HepG2 (cell line): ENCODE measurements around the gene TLE5. TPM values are rescaled to one million over a fixed set of nuclear protein-coding genes. Genes with fewer than 3 reads are reported as not detected.

Experiments used
- ETV6 ChIP-seq: sonication (generic); formaldehyde crosslinking; conservative IDR thresholded peaks from 2 replicates; pipeline ENCODE4 v1.4.0; 2020; ENCODE audit warnings: missing genetic modification reagents
- MXD4 ChIP-seq: IDR thresholded peaks from 2 replicates; pipeline ENCODE4 v1.6.1; 2016; ENCODE audit warnings: mild to moderate bottlenecking, missing biosample characterization, missing genetic modification reagents
- NCOA1 ChIP-seq: sonication (generic); formaldehyde crosslinking; IDR thresholded peaks from 2 replicates; pipeline ENCODE4 v1.9.0; 2021; ENCODE audit warnings: missing genetic modification reagents
- NR2F1 ChIP-seq, 2 experiments: fragments of 450-650 bp in 1 of 2; formaldehyde crosslinking in 1 of 2; IDR thresholded peaks; 2 replicates each; pipeline versions ENCODE4 v1.5.0 to v1.6.1; 2016 to 2020; ENCODE audit warnings: mild to moderate bottlenecking in 1 of 2, missing compliant biosample characterization in 1 of 2, missing genetic modification reagents in 1 of 2, moderate library complexity in 1 of 2
- SETDB1 ChIP-seq: sonication (generic); formaldehyde crosslinking; IDR thresholded peaks from 2 replicates; pipeline ENCODE4 v1.5.1; 2020; ENCODE audit warnings: missing genetic modification reagents, mild to moderate bottlenecking, borderline replicate concordance
- WIZ ChIP-seq: sonication (generic); formaldehyde crosslinking; IDR thresholded peaks from 2 replicates; pipeline ENCODE4 v1.5.1; 2020; ENCODE audit warnings: mild to moderate bottlenecking, missing genetic modification reagents
- ZFP82 ChIP-seq: sonication (generic); formaldehyde crosslinking; IDR thresholded peaks from 2 replicates; pipeline ENCODE4 v1.5.1; 2020; ENCODE audit warnings: mild to moderate bottlenecking, missing genetic modification reagents, borderline replicate concordance
- ZFX ChIP-seq: sonication (generic); formaldehyde crosslinking; IDR thresholded peaks from 2 replicates; pipeline ENCODE4 v1.4.0; 2020; ENCODE audit warnings: mild to moderate bottlenecking, low read depth, missing genetic modification reagents, moderate library complexity
- ZNF282 ChIP-seq: fragments of 450-650 bp; IDR thresholded peaks from 2 replicates; pipeline ENCODE4 v1.6.1; 2018; ENCODE audit not compliant: partially characterized antibody
- ZNF460 ChIP-seq: sonication (generic); formaldehyde crosslinking; IDR thresholded peaks from 2 replicates; pipeline ENCODE4 v1.5.1; 2020; ENCODE audit warnings: missing genetic modification reagents, mild to moderate bottlenecking, borderline replicate concordance
- ZSCAN9 ChIP-seq: IDR thresholded peaks from 2 replicates; pipeline ENCODE4 v1.6.1; 2016; ENCODE audit warnings: borderline replicate concordance
- polyA plus RNA-seq, 8 experiments: library from polyadenylated mRNA; depleted of rRNA in 3 of 8; stranded (reverse) in 7 of 8; unstranded in 1 of 8; fragments of >200 nt; fragmentation: Illumina TruSeq in 4 of 8; extraction: Trizol in 4 of 8; gene quantifications; 2 replicates each; pipeline versions ENCODE4 v1.2.1 to v1.2.3, GENCODE V29; 2011 to 2016; ENCODE audit warnings: low read depth in 4 of 8, missing spikeins in 1 of 8, mixed read lengths in 1 of 8; ENCODE audit not compliant: insufficient read depth in 1 of 8
- total RNA-seq, 5 experiments: library from RNA; depleted of rRNA; stranded (reverse); fragments of >200 nt; fragmentation: Illumina TruSeq; extraction: Trizol; gene quantifications; 2 replicates each; pipeline ENCODE4 v1.2.3, GENCODE V29; 2016; ENCODE audit warnings: low read depth in 1 of 5
- TF ChIP-seq, protein P1 (sequence below), 2 experiments: fragments of 450-650 bp in 1 of 2; sonication (generic) in 1 of 2; formaldehyde crosslinking; IDR thresholded peaks; 2 replicates each; pipeline versions ENCODE4 v1.5.0 to v1.8.0; 2020 to 2022; ENCODE audit warnings: mild to moderate bottlenecking in 1 of 2, missing genetic modification reagents in 1 of 2
- TF ChIP-seq, protein P2 (sequence below): sonication (generic); formaldehyde crosslinking; IDR thresholded peaks from 2 replicates; pipeline ENCODE4 v1.8.0; 2022; ENCODE audit warnings: missing genetic modification reagents, mild to moderate bottlenecking, borderline replicate concordance
- TF ChIP-seq, protein P3 (sequence below): sonication (generic); formaldehyde crosslinking; IDR thresholded peaks from 2 replicates; pipeline ENCODE4 v1.4.0; 2020; ENCODE audit warnings: mild to moderate bottlenecking, missing genetic modification reagents
- TF ChIP-seq, protein P4 (sequence below): sonication (generic); formaldehyde crosslinking; IDR thresholded peaks from 2 replicates; pipeline ENCODE4 v1.5.0; 2020; ENCODE audit warnings: mild to moderate bottlenecking, missing genetic modification reagents, moderate library complexity
- TF ChIP-seq, protein P5 (sequence below): sonication (generic); formaldehyde crosslinking; IDR thresholded peaks from 2 replicates; pipeline ENCODE4 v1.9.0; 2022; ENCODE audit warnings: missing genetic modification reagents, mild to moderate bottlenecking, borderline replicate concordance
- TF ChIP-seq, protein P6 (sequence below): sonication (generic); formaldehyde crosslinking; IDR thresholded peaks from 2 replicates; pipeline ENCODE4 v1.8.1; 2023; ENCODE audit warnings: mild to moderate bottlenecking, inconsistent platforms, moderate library complexity, missing genetic modification reagents, borderline replicate concordance

TLE5 gene
- total and polyA plus RNA-seq, 2 of the 13 experiments (the other 11 are each of a cell fraction or from before 2014, with no cell fraction given), result 62.8 to 189 TPM

DNA sequence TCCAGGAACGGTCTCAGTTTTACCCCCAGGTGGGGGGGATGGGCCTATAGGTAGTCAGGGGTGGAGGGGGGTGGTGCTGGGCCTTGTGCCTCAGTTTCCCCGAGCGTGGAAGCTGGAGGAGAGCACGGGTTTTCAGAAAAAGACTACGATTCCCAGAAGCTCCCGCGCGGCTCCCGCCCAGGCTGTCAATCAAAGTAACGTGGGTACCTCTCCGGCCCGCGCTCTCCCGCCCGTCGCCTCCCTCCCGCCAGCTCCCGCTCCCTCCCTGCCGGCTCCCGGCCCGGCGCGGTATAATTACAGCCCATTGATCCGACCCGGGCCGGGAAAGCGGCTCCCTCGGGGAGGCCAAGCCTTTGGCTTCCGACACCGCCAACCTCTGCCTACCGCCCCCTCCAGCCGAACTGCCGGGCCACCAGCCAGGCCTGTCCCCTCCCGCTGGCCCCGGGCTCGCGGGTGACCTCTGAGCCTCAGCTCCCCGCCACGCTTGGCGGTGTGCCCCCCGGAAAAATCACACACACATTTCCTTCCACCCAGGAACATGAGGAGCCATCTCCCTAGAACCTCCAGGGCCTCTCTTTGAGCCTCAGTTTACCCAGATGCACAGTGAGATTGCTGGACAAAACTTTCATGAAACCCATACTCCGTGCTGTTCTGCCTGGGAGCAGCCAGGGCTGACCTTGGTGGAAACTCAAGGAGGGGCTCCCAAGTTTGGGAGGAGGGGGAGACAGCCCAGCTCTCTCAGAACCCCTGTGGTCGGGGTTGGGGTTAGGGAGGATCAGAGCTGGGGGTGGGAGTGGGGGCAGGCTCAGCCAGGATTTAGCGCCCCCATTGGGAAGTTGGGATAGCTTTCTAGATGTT is 25.9 kb downstream of the TLE5 start (continued):
- TF ChIP-seq, protein P1, sequence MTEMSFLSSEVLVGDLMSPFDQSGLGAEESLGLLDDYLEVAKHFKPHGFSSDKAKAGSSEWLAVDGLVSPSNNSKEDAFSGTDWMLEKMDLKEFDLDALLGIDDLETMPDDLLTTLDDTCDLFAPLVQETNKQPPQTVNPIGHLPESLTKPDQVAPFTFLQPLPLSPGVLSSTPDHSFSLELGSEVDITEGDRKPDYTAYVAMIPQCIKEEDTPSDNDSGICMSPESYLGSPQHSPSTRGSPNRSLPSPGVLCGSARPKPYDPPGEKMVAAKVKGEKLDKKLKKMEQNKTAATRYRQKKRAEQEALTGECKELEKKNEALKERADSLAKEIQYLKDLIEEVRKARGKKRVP (CRISPR knock-in tag; IDR thresholded peaks at IDR 0.05), result peak in 1 of 2 experiments; percentile 39; a peak in 1 of 4 replicates
- TF ChIP-seq ZNF282, result peak; percentile 99
- 0 out of 2 replicates have a peak, but pooled peaks have one; percentile 42 for TF ChIP-seq WIZ (CRISPR knock-in tag)
- peak; percentile 94 for TF ChIP-seq ZSCAN9
- TF ChIP-seq NR2F1 (CRISPR knock-in tag; IDR thresholded peaks at IDR 0.05), result peak in 1 of 2 experiments; percentile 22; a peak in 1 of 4 replicates
- TF ChIP-seq, protein P2, sequence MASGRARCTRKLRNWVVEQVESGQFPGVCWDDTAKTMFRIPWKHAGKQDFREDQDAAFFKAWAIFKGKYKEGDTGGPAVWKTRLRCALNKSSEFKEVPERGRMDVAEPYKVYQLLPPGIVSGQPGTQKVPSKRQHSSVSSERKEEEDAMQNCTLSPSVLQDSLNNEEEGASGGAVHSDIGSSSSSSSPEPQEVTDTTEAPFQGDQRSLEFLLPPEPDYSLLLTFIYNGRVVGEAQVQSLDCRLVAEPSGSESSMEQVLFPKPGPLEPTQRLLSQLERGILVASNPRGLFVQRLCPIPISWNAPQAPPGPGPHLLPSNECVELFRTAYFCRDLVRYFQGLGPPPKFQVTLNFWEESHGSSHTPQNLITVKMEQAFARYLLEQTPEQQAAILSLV (CRISPR knock-in tag), result peak; percentile 53; the same call in 1 of the 2 replicates
- TF ChIP-seq MXD4 (CRISPR knock-in tag), result 0 out of 2 replicates have a peak, but pooled peaks have one; percentile 44
- TF ChIP-seq ZFX (CRISPR knock-in tag), result peak; percentile 82
- TF ChIP-seq ZNF460 (CRISPR knock-in tag), result peak; percentile 79
- TF ChIP-seq, protein P3, sequence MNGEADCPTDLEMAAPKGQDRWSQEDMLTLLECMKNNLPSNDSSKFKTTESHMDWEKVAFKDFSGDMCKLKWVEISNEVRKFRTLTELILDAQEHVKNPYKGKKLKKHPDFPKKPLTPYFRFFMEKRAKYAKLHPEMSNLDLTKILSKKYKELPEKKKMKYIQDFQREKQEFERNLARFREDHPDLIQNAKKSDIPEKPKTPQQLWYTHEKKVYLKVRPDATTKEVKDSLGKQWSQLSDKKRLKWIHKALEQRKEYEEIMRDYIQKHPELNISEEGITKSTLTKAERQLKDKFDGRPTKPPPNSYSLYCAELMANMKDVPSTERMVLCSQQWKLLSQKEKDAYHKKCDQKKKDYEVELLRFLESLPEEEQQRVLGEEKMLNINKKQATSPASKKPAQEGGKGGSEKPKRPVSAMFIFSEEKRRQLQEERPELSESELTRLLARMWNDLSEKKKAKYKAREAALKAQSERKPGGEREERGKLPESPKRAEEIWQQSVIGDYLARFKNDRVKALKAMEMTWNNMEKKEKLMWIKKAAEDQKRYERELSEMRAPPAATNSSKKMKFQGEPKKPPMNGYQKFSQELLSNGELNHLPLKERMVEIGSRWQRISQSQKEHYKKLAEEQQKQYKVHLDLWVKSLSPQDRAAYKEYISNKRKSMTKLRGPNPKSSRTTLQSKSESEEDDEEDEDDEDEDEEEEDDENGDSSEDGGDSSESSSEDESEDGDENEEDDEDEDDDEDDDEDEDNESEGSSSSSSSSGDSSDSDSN (CRISPR knock-in tag), result peak; percentile 100
- no peak for TF ChIP-seq SETDB1
- TF ChIP-seq ZFP82, result peak; percentile 84; the same call in 1 of the 2 replicates
- TF ChIP-seq, protein P4, sequence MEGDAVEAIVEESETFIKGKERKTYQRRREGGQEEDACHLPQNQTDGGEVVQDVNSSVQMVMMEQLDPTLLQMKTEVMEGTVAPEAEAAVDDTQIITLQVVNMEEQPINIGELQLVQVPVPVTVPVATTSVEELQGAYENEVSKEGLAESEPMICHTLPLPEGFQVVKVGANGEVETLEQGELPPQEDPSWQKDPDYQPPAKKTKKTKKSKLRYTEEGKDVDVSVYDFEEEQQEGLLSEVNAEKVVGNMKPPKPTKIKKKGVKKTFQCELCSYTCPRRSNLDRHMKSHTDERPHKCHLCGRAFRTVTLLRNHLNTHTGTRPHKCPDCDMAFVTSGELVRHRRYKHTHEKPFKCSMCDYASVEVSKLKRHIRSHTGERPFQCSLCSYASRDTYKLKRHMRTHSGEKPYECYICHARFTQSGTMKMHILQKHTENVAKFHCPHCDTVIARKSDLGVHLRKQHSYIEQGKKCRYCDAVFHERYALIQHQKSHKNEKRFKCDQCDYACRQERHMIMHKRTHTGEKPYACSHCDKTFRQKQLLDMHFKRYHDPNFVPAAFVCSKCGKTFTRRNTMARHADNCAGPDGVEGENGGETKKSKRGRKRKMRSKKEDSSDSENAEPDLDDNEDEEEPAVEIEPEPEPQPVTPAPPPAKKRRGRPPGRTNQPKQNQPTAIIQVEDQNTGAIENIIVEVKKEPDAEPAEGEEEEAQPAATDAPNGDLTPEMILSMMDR, result peak; percentile 33; the same call in 1 of the 2 replicates
- TF ChIP-seq, protein P5, sequence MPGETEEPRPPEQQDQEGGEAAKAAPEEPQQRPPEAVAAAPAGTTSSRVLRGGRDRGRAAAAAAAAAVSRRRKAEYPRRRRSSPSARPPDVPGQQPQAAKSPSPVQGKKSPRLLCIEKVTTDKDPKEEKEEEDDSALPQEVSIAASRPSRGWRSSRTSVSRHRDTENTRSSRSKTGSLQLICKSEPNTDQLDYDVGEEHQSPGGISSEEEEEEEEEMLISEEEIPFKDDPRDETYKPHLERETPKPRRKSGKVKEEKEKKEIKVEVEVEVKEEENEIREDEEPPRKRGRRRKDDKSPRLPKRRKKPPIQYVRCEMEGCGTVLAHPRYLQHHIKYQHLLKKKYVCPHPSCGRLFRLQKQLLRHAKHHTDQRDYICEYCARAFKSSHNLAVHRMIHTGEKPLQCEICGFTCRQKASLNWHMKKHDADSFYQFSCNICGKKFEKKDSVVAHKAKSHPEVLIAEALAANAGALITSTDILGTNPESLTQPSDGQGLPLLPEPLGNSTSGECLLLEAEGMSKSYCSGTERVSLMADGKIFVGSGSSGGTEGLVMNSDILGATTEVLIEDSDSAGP, result peak; percentile 83; the same call in 1 of the 2 replicates
- TF ChIP-seq, protein P6, sequence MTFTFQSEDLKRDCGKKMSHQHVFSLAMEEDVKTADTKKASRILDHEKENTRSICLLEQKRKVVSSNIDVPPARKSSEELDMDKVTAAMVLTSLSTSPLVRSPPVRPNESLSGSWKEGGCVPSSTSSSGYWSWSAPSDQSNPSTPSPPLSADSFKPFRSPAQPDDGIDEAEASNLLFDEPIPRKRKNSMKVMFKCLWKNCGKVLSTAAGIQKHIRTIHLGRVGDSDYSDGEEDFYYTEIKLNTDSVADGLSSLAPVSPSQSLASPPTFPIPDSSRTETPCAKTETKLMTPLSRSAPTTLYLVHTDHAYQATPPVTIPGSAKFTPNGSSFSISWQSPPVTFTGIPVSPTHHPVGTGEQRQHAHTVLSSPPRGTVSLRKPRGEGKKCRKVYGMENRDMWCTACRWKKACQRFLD (CRISPR knock-in tag), result peak; percentile 60; the same call in 1 of the 2 replicates
- TF ChIP-seq ETV6 (CRISPR knock-in tag), result peak; percentile 76; the same call in 1 of the 2 replicates
- no peak for TF ChIP-seq NCOA1
